Caco-2 (cell line): ENCODE measurements around the gene PMAIP1. TPM values are rescaled to one million over a fixed set of nuclear protein-coding genes. Genes with fewer than 3 reads are reported as not detected.
"Not testable (repeated sequence)": the region's sequence is repeated elsewhere in the genome, so short reads cannot be mapped to it uniquely, and the experiment has no call there.

Experiments
- BruUV-seq: library from RNA; stranded (reverse); fragments of 400-500 nt; replicated peaks from 2 replicates; lab custom pipeline; 2021; lab: Mats Ljungman, UMichigan
- CTCF ChIA-PET: fragments of 300-600 bp; sonication (Branson Sonifier 250); formaldehyde crosslinking; loops from one replicate; lab custom pipeline; 2022; ENCODE audit warnings: antibody characterized with exemption; lab: Charles Lee
- POLR2A ChIA-PET: fragments of 300-600 bp; sonication (Branson Sonifier 250); formaldehyde crosslinking; loops from one replicate; lab custom pipeline; 2022; ENCODE audit warnings: antibody characterized with exemption; lab: Charles Lee
- DNase-seq, 2 experiments: peaks; one replicate each; pipeline versions ENCODE4 v3.0.0 to v3.0.0-alpha.2; 2020 to 2022
- H3K27me3 ChIP-seq: replicated peaks from 2 replicates; pipeline ENCODE4 v1.6.0; 2011; ENCODE audit warnings: low read length; ENCODE audit not compliant: control insufficient read depth, insufficient read depth
- H3K36me3 ChIP-seq: 2 replicates; pipeline ENCODE4 v1.5.1; 2011; ENCODE audit warnings: low read length; ENCODE audit not compliant: control insufficient read depth, insufficient read depth
- H3K4me1 ChIP-seq: fragments of 250-450 bp; sonication (Bioruptor Pico); 2 replicates; pipeline ENCODE4 v1.5.1; 2020; ENCODE audit warnings: mild to moderate bottlenecking
- H3K4me3 ChIP-seq: 2 replicates; pipeline ENCODE4 v1.5.1; 2011; ENCODE audit warnings: low read depth, mild to moderate bottlenecking, control low read depth, low read length
- H3K9me3 ChIP-seq: fragments of 250-450 bp; sonication (Bioruptor Pico); 2 replicates; pipeline ENCODE4 v1.5.1; 2020; ENCODE audit warnings: mild to moderate bottlenecking, moderate library complexity
- H3K27ac Mint-ChIP-seq: one replicate; pipeline ENCODE4 v1.8.0; 2022; ENCODE audit warnings: mixed read lengths; ENCODE audit not compliant: unreplicated experiment
- H3K27me3 Mint-ChIP-seq: one replicate; pipeline ENCODE4 v1.8.0; 2022; ENCODE audit warnings: mixed read lengths; ENCODE audit not compliant: insufficient read depth, unreplicated experiment
- H3K36me3 Mint-ChIP-seq: one replicate; pipeline ENCODE4 v1.8.0; 2022; ENCODE audit warnings: mild to moderate bottlenecking, mixed read lengths; ENCODE audit not compliant: insufficient read depth, unreplicated experiment
- H3K4me1 Mint-ChIP-seq: one replicate; pipeline ENCODE4 v1.8.0; 2022; ENCODE audit warnings: low read depth, mixed read lengths; ENCODE audit not compliant: unreplicated experiment
- H3K4me3 Mint-ChIP-seq: one replicate; pipeline ENCODE4 v1.8.0; 2022; ENCODE audit warnings: mild to moderate bottlenecking, moderate library complexity, mixed read lengths; ENCODE audit not compliant: unreplicated experiment
- H3K9me3 Mint-ChIP-seq: one replicate; pipeline ENCODE4 v1.8.0; 2022; ENCODE audit warnings: mixed read lengths; ENCODE audit not compliant: unreplicated experiment
- CTCF ChIP-seq, 2 experiments: fragments of 200-600 bp in 1 of 2; IDR thresholded peaks; 1 replicate in 1 of 2; 2 replicates in 1 of 2; pipeline versions ENCODE4 v1.5.1 to v1.8.0; 2011 to 2022; ENCODE audit warnings: antibody characterized with exemption in 1 of 2, control low read depth in 1 of 2, inconsistent platforms in 1 of 2, low read depth in 1 of 2, low read length in 1 of 2, mild to moderate bottlenecking in 1 of 2, moderate library complexity in 1 of 2; ENCODE audit not compliant: insufficient read depth in 1 of 2, severe bottlenecking in 1 of 2, unreplicated experiment in 1 of 2
- intact Hi-C: fragments of 100-400 bp; cut with micrococcal nuclease; formaldehyde crosslinking; loops from one replicate; pipeline ENCODE4 v1.10.0; 2022; ENCODE audit not compliant: unreplicated experiment
- total RNA-seq: library from RNA; stranded (reverse); gene quantifications from 2 replicates; pipeline ENCODE4 v1.2.3, GENCODE V29; 2022

Gene PMAIP1
- total RNA-seq, 1 experiment from 2014 or later, result 2.3 TPM

- no peaks in the 10 kb centered on the region for H3K27me3 Mint-ChIP-seq
- no peaks in the 10 kb centered on the region for H3K36me3 ChIP-seq
- H3K9me3 ChIP-seq, result no peaks in the 10 kb centered on the region
- TF ChIP-seq CTCF (IDR thresholded peaks at IDR 0.05; ENCODE audit: insufficient read depth in 1 of 2, low read depth in 1 of 2, low read length in 1 of 2, severe bottlenecking in 1 of 2, unreplicated experiment in 1 of 2), result no peak
- no peaks in the 10 kb centered on the region for H3K27me3 ChIP-seq
- DNase-seq, result no peak
- H3K9me3 Mint-ChIP-seq, result no peaks in the 10 kb centered on the region
- no peak overlapping the region for H3K4me3 ChIP-seq
- CTCF ChIA-PET, result no interaction called here
- H3K4me1 ChIP-seq, result no peaks in the 10 kb centered on the region
- no peak overlapping the region for H3K27ac Mint-ChIP-seq
- intact Hi-C loops, result no loop called here
- POLR2A ChIA-PET, result no interaction called here
- no TSS peak for BruUV-seq
- H3K4me3 Mint-ChIP-seq, result no peak overlapping the region
- no peaks in the 10 kb centered on the region for H3K36me3 Mint-ChIP-seq
- H3K4me1 Mint-ChIP-seq, result peaks cover 7% of the 10 kb centered on the region
Observed at GRCh38 chr18:59884351-59884750, 15.4 kb upstream of the PMAIP1 start.

GRCh38 chr18:59885579-59886163 lies 14.1 kb upstream of the PMAIP1 start:
- no TSS peak for BruUV-seq
- POLR2A ChIA-PET, result no interaction called here
- H3K4me3 Mint-ChIP-seq, result no peak overlapping the region

GRCh38 chr18:59886399-59886798 lies 13.4 kb upstream of the PMAIP1 start:
- DNase-seq, H3K4me1 ChIP-seq, intact Hi-C loops, H3K27me3 ChIP-seq, H3K4me1 Mint-ChIP-seq, H3K36me3 Mint-ChIP-seq, H3K27me3 Mint-ChIP-seq, H3K4me3 ChIP-seq, CTCF ChIA-PET, H3K36me3 ChIP-seq, H3K9me3 ChIP-seq, BruUV-seq, H3K9me3 Mint-ChIP-seq, H3K27ac Mint-ChIP-seq, H3K4me3 Mint-ChIP-seq, POLR2A ChIA-PET: not testable (repeated sequence)

More at GRCh38 chr18:59885579-59886163, 14.1 kb upstream of the PMAIP1 start:
- H3K9me3 ChIP-seq, result no peaks in the 10 kb centered on the region
- Mint-ChIP-seq H3K27ac (no peak overlapping the region), H3K36me3 (no peaks in the 10 kb centered on the region), H3K27me3 (no peaks in the 10 kb centered on the region), H3K4me1 (peaks cover 7% of the 10 kb centered on the region), H3K9me3 (no peaks in the 10 kb centered on the region)
- no peak for DNase-seq
- intact Hi-C loops, result no loop called here
- H3K36me3 ChIP-seq, result no peaks in the 10 kb centered on the region
- H3K27me3 ChIP-seq, result no peaks in the 10 kb centered on the region
- no peaks in the 10 kb centered on the region for H3K4me1 ChIP-seq
- H3K4me3 ChIP-seq, result no peak overlapping the region
- CTCF ChIA-PET, result no interaction called here
- TF ChIP-seq CTCF (IDR thresholded peaks at IDR 0.05; ENCODE audit: insufficient read depth in 1 of 2, low read depth in 1 of 2, low read length in 1 of 2, severe bottlenecking in 1 of 2, unreplicated experiment in 1 of 2), result no peak
